HepG2 (cell line): ENCODE results near the gene CCM2. TPM values are rescaled to one million over a fixed set of nuclear protein-coding genes. Genes with fewer than 3 reads are reported as not detected.
A peak's percentile ranks its signal among the peaks of the same experiment; 100 is the strongest.

Source experiments
- ATF7-NPFF ChIP-seq: sonication (generic); formaldehyde crosslinking; IDR thresholded peaks from 2 replicates; pipeline ENCODE4 v1.8.1; 2023; ENCODE audit warnings: mild to moderate bottlenecking, low read depth, missing genetic modification reagents, moderate library complexity
- HNF4G ChIP-seq, 2 experiments: sonication (generic) in 1 of 2; formaldehyde crosslinking in 1 of 2; IDR thresholded peaks; 2 replicates each; pipeline versions ENCODE4 v1.4.0 to v1.6.1; 2011 to 2020; ENCODE audit warnings: borderline replicate concordance in 2 of 2, low read depth in 2 of 2, mild to moderate bottlenecking in 2 of 2, low read length in 1 of 2, missing genetic modification reagents in 1 of 2, moderate library complexity in 1 of 2
- HOXA5 ChIP-seq: sonication (generic); formaldehyde crosslinking; IDR thresholded peaks from 2 replicates; pipeline ENCODE4 v1.4.0; 2020; ENCODE audit warnings: missing genetic modification reagents
- KDM5B ChIP-seq: sonication (generic); formaldehyde crosslinking; IDR thresholded peaks from 2 replicates; pipeline ENCODE4 v1.4.0; 2020; ENCODE audit warnings: missing genetic modification reagents, mild to moderate bottlenecking, borderline replicate concordance
- MEIS2 ChIP-seq: sonication (generic); formaldehyde crosslinking; IDR thresholded peaks from 2 replicates; pipeline ENCODE4 v1.9.0; 2021; ENCODE audit warnings: mild to moderate bottlenecking, missing genetic modification reagents
- MTA3 ChIP-seq: sonication (generic); formaldehyde crosslinking; IDR thresholded peaks from 2 replicates; pipeline ENCODE4 v1.4.0; 2020; ENCODE audit warnings: missing genetic modification reagents
- PAF1 ChIP-seq: IDR thresholded peaks from 2 replicates; pipeline ENCODE4 v1.6.1; 2016; ENCODE audit warnings: missing genetic modification reagents, missing compliant biosample characterization
- PLRG1 ChIP-seq: fragments of 450-650 bp; conservative IDR thresholded peaks from 2 replicates; pipeline ENCODE4 v1.6.1; 2016
- SAP130 ChIP-seq: IDR thresholded peaks from 2 replicates; pipeline ENCODE4 v1.6.1; 2016; ENCODE audit warnings: low read depth
- SRSF9 ChIP-seq: fragments of 200-400 bp; formaldehyde crosslinking; IDR thresholded peaks from 2 replicates; pipeline ENCODE4 v1.6.1; 2018; ENCODE audit warnings: borderline replicate concordance, mild to moderate bottlenecking, low read depth, low read length; ENCODE audit not compliant: insufficient read depth, poor library complexity, severe bottlenecking
- TCF7 ChIP-seq: sonication (generic); IDR thresholded peaks from 2 replicates; pipeline ENCODE4 v1.6.1; 2016; ENCODE audit warnings: antibody characterized with exemption, low read depth
- TGIF2 ChIP-seq: IDR thresholded peaks from 2 replicates; pipeline ENCODE4 v1.6.1; 2016; ENCODE audit warnings: control low read depth, missing compliant biosample characterization
- THAP11 ChIP-seq: IDR thresholded peaks from 2 replicates; pipeline ENCODE4 v1.6.1; 2016; ENCODE audit warnings: missing biosample characterization, missing genetic modification reagents
- THYN1 ChIP-seq: sonication (generic); formaldehyde crosslinking; IDR thresholded peaks from 2 replicates; pipeline ENCODE4 v1.8.1; 2023; ENCODE audit warnings: low read depth, mild to moderate bottlenecking, moderate library complexity, missing genetic modification reagents, borderline replicate concordance
- YEATS2 ChIP-seq: sonication (generic); formaldehyde crosslinking; IDR thresholded peaks from 2 replicates; pipeline ENCODE4 v1.4.0; 2020; ENCODE audit warnings: missing genetic modification reagents, borderline replicate concordance
- YEATS4 ChIP-seq: sonication (generic); formaldehyde crosslinking; IDR thresholded peaks from 2 replicates; pipeline ENCODE4 v1.4.0; 2020; ENCODE audit warnings: missing genetic modification reagents, borderline replicate concordance
- ZNF10 ChIP-seq: sonication (generic); formaldehyde crosslinking; IDR thresholded peaks from 2 replicates; pipeline ENCODE4 v1.4.0; 2020; ENCODE audit warnings: mild to moderate bottlenecking, low read depth, missing genetic modification reagents, borderline replicate concordance
- ZNF263 ChIP-seq: sonication (generic); formaldehyde crosslinking; IDR thresholded peaks from 2 replicates; pipeline ENCODE4 v1.4.0; 2020; ENCODE audit warnings: missing genetic modification reagents
- ZNF343 ChIP-seq: sonication (generic); formaldehyde crosslinking; IDR thresholded peaks from 2 replicates; pipeline ENCODE4 v1.4.0; 2020; ENCODE audit warnings: mild to moderate bottlenecking, missing genetic modification reagents
- ZNF510 ChIP-seq: sonication (generic); formaldehyde crosslinking; IDR thresholded peaks from 2 replicates; pipeline ENCODE4 v1.4.0; 2020; ENCODE audit warnings: low read depth, mild to moderate bottlenecking, missing genetic modification reagents
- ZNF552 ChIP-seq: sonication (generic); formaldehyde crosslinking; IDR thresholded peaks from 2 replicates; pipeline ENCODE4 v1.9.0; 2022; ENCODE audit warnings: missing genetic modification reagents, mild to moderate bottlenecking, borderline replicate concordance
- ZNF589 ChIP-seq: sonication (generic); formaldehyde crosslinking; conservative IDR thresholded peaks from 2 replicates; pipeline ENCODE4 v1.8.0; 2022; ENCODE audit warnings: mild to moderate bottlenecking, moderate library complexity, missing genetic modification reagents
- polyA plus RNA-seq, 8 experiments: library from polyadenylated mRNA; depleted of rRNA in 3 of 8; stranded (reverse) in 7 of 8; unstranded in 1 of 8; fragments of >200 nt; fragmentation: Illumina TruSeq in 4 of 8; extraction: Trizol in 4 of 8; gene quantifications; 2 replicates each; pipeline versions ENCODE4 v1.2.1 to v1.2.3, GENCODE V29; 2011 to 2016; ENCODE audit warnings: low read depth in 4 of 8, missing spikeins in 1 of 8, mixed read lengths in 1 of 8; ENCODE audit not compliant: insufficient read depth in 1 of 8
- total RNA-seq, 5 experiments: library from RNA; depleted of rRNA; stranded (reverse); fragments of >200 nt; fragmentation: Illumina TruSeq; extraction: Trizol; gene quantifications; 2 replicates each; pipeline ENCODE4 v1.2.3, GENCODE V29; 2016; ENCODE audit warnings: low read depth in 1 of 5
- TF ChIP-seq, protein P1 (sequence below): sonication (generic); formaldehyde crosslinking; IDR thresholded peaks from 2 replicates; pipeline ENCODE4 v1.8.0; 2022; ENCODE audit warnings: missing genetic modification reagents, mild to moderate bottlenecking, borderline replicate concordance
- TF ChIP-seq, protein P2 (sequence below): sonication (generic); formaldehyde crosslinking; conservative IDR thresholded peaks from 2 replicates; pipeline ENCODE4 v1.4.0; 2020; ENCODE audit warnings: missing genetic modification reagents
- TF ChIP-seq, protein P3 (sequence below): sonication (generic); formaldehyde crosslinking; conservative IDR thresholded peaks from 2 replicates; pipeline ENCODE4 v1.8.0; 2022; ENCODE audit warnings: missing genetic modification reagents
- TF ChIP-seq, protein P4 (sequence below): sonication (generic); formaldehyde crosslinking; IDR thresholded peaks from 2 replicates; pipeline ENCODE4 v1.4.0; 2020; ENCODE audit warnings: mild to moderate bottlenecking, missing genetic modification reagents

The CCM2 gene
- total and polyA plus RNA-seq, 2 of the 13 experiments (the other 11 are each of a cell fraction or from before 2014, with no cell fraction given), result 13.7 to 15.8 TPM

DNA sequence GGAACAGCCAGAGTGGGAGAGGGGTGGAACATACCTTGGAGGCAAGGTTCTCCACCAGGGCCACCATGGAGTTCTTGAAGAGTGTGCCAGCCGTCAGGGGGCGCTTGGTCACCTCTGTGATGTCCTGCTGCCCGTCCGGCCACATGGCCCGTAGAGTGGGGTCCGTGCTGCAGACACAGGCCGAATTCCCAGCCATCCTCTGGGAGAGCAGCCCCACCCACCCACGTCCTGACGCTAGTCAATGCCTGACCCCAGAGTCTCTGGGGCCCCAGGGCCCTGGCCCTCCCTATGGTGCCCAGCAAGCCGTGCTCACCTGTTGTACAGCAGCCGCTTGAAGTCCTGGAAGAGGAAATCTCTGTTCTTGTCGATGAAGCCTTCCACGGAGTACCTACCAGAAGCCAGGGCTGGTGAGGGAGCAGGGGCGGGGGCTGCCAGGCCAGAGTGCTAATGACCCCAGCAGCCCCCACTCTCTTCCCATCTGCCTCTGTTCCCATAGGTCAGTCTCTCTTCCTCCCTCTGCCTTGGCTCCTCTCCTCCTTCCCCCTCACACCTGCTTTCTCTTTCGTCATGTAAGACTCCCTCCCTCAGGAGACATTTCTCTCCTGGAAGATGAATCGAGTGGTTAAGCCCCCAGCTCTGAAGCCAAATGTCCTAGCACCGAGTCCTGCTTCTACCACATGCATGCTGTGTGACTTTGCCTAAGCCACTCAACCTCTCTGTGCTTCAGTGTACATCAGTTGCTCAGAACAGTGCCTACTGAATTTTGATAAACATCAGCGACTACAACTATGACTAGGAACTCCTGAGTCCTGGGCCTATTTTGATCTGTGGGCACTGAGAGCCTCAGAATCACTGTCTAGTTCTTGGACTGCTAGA, 32.2 kb upstream of the CCM2 start (continued):
- no peak for TF ChIP-seq TCF7
- no peak for TF ChIP-seq ZNF552 (CRISPR knock-in tag)
- no peak for TF ChIP-seq PAF1 (CRISPR knock-in tag)
- no peak for TF ChIP-seq HNF4G (IDR thresholded peaks at IDR 0.05; ENCODE audit: borderline replicate concordance, low read depth, low read length)
- TF ChIP-seq HNF4G (CRISPR knock-in tag; IDR thresholded peaks at IDR 0.05; ENCODE audit: borderline replicate concordance, low read depth), result peak; percentile 39; the same call in 1 of the 2 replicates
- no peak for TF ChIP-seq PLRG1
- TF ChIP-seq, protein P1, sequence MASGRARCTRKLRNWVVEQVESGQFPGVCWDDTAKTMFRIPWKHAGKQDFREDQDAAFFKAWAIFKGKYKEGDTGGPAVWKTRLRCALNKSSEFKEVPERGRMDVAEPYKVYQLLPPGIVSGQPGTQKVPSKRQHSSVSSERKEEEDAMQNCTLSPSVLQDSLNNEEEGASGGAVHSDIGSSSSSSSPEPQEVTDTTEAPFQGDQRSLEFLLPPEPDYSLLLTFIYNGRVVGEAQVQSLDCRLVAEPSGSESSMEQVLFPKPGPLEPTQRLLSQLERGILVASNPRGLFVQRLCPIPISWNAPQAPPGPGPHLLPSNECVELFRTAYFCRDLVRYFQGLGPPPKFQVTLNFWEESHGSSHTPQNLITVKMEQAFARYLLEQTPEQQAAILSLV (CRISPR knock-in tag), result 0 out of 2 replicates have a peak, but pooled peaks have one; percentile 60
- TF ChIP-seq ZNF343 (CRISPR knock-in tag), result no peak
- TF ChIP-seq, protein P2, sequence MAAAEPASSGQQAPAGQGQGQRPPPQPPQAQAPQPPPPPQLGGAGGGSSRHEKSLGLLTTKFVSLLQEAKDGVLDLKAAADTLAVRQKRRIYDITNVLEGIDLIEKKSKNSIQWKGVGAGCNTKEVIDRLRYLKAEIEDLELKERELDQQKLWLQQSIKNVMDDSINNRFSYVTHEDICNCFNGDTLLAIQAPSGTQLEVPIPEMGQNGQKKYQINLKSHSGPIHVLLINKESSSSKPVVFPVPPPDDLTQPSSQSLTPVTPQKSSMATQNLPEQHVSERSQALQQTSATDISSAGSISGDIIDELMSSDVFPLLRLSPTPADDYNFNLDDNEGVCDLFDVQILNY (CRISPR knock-in tag), result no peak
- no peak for TF ChIP-seq SRSF9
- peak; percentile 63 for TF ChIP-seq SAP130
- no peak for TF ChIP-seq MTA3 (CRISPR knock-in tag)
- TF ChIP-seq, protein P3, sequence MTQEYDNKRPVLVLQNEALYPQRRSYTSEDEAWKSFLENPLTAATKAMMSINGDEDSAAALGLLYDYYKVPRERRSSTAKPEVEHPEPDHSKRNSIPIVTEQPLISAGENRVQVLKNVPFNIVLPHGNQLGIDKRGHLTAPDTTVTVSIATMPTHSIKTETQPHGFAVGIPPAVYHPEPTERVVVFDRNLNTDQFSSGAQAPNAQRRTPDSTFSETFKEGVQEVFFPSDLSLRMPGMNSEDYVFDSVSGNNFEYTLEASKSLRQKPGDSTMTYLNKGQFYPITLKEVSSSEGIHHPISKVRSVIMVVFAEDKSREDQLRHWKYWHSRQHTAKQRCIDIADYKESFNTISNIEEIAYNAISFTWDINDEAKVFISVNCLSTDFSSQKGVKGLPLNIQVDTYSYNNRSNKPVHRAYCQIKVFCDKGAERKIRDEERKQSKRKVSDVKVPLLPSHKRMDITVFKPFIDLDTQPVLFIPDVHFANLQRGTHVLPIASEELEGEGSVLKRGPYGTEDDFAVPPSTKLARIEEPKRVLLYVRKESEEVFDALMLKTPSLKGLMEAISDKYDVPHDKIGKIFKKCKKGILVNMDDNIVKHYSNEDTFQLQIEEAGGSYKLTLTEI, result no peak
- no peak for TF ChIP-seq ZNF510 (CRISPR knock-in tag)
- no peak for TF ChIP-seq ATF7-NPFF (CRISPR knock-in tag)
- peak; percentile 35; the same call in 1 of the 2 replicates for TF ChIP-seq YEATS4 (CRISPR knock-in tag)
- TF ChIP-seq MEIS2 (CRISPR knock-in tag), result no peak
- no peak for TF ChIP-seq ZNF263
- 0 out of 2 replicates have a peak, but pooled peaks have one; percentile 15 for TF ChIP-seq YEATS2 (CRISPR knock-in tag)
- TF ChIP-seq, protein P4, sequence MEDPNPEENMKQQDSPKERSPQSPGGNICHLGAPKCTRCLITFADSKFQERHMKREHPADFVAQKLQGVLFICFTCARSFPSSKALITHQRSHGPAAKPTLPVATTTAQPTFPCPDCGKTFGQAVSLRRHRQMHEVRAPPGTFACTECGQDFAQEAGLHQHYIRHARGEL (CRISPR knock-in tag), result no peak
- no peak for TF ChIP-seq ZNF10
- peak; percentile 71; the same call in 1 of the 2 replicates for TF ChIP-seq KDM5B (CRISPR knock-in tag)
- TF ChIP-seq THAP11 (CRISPR knock-in tag), result 0 out of 2 replicates have a peak, but pooled peaks have one; percentile 32
- TF ChIP-seq HOXA5, result 0 out of 2 replicates have a peak, but pooled peaks have one; percentile 16
- no peak for TF ChIP-seq ZNF589 (CRISPR knock-in tag)
- TF ChIP-seq THYN1 (CRISPR knock-in tag), result no peak
- no peak for TF ChIP-seq TGIF2 (CRISPR knock-in tag)
